MG63 (cell line): ENCODE results near the gene AQP3. TPM values are rescaled to one million over a fixed set of nuclear protein-coding genes. Genes with fewer than 3 reads are reported as not detected.
"Not testable (repeated sequence)": the region's sequence is repeated elsewhere in the genome, so short reads cannot be mapped to it uniquely, and the experiment has no call there.

Experiments
- DNase-seq: peaks from one replicate; pipeline ENCODE4 v3.0.0-alpha.2; 2020
- H3K27me3 ChIP-seq: fragments of 250-450 bp; sonication (Bioruptor Pico); 2 replicates; pipeline ENCODE4 v1.5.1; 2020; ENCODE audit warnings: mild to moderate bottlenecking, moderate library complexity
- H3K36me3 ChIP-seq: fragments of 250-450 bp; sonication (Bioruptor Pico); 2 replicates; pipeline ENCODE4 v1.5.1; 2020; ENCODE audit warnings: mild to moderate bottlenecking, moderate library complexity
- H3K4me3 ChIP-seq: fragments of 250-450 bp; sonication (Bioruptor Pico); 2 replicates; pipeline ENCODE4 v1.5.1; 2020; ENCODE audit warnings: mild to moderate bottlenecking, moderate library complexity
- H3K9me3 ChIP-seq: fragments of 250-450 bp; sonication (Bioruptor Pico); 2 replicates; pipeline ENCODE4 v1.5.1; 2020; ENCODE audit warnings: mild to moderate bottlenecking, moderate library complexity
- total RNA-seq: library from RNA; depleted of rRNA; stranded (reverse); fragments of >200 nt; shearing (Covaris generic); gene quantifications from 2 replicates; pipeline ENCODE4 v1.2.3, GENCODE V29; 2014; ENCODE audit warnings: low replicate concordance; rRNA removed

The AQP3 gene
- 19.7 TPM in 1 of 2 replicates, not detected in the other for total RNA-seq

GRCh38 chr9:33446946-33447798 lies at the start of gene AQP3:
Gene AQP3 (minus strand): TSS chr9:33447593. CDS start chr9:33447530, 63 bp downstream.
- DNase-seq = peak; percentile 77
- H3K27me3 ChIP-seq = no peaks in the 10 kb centered on the region
- H3K9me3 ChIP-seq = no peaks in the 10 kb centered on the region
- no peaks in the 10 kb centered on the region for H3K36me3 ChIP-seq
- no peak within 1 kb of the TSS for H3K4me3 ChIP-seq

- not testable (repeated sequence) for H3K36me3 ChIP-seq, H3K4me3 ChIP-seq, H3K27me3 ChIP-seq, DNase-seq, H3K9me3 ChIP-seq
These were observed 46.4 kb upstream of the AQP3 start for GRCh38 chr9:33493819-33494218.

GRCh38 chr9:33489066-33489465 lies 41.7 kb upstream of the AQP3 start:
- Histone ChIP-seq H3K36me3 (no peaks in the 10 kb centered on the region), H3K27me3 (no peaks in the 10 kb centered on the region), H3K9me3 (no peaks in the 10 kb centered on the region), H3K4me3 (no peak overlapping the region)
- DNase-seq = no peak

- not testable (repeated sequence) for H3K4me3 ChIP-seq, DNase-seq, H3K36me3 ChIP-seq, H3K9me3 ChIP-seq, H3K27me3 ChIP-seq
These were observed 37.9 kb upstream of the AQP3 start for GRCh38 chr9:33485312-33485711.

GRCh38 chr9:33480976-33481375 lies 33.6 kb upstream of the AQP3 start:
- H3K36me3 ChIP-seq = no peaks in the 10 kb centered on the region
- H3K27me3 ChIP-seq = no peaks in the 10 kb centered on the region
- no peak overlapping the region for H3K4me3 ChIP-seq
- DNase-seq = no peak
- H3K9me3 ChIP-seq = no peaks in the 10 kb centered on the region

- Histone ChIP-seq H3K4me3 (no peak overlapping the region), H3K36me3 (no peaks in the 10 kb centered on the region), H3K9me3 (no peaks in the 10 kb centered on the region), H3K27me3 (no peaks in the 10 kb centered on the region)
- DNase-seq = no peak
These were observed 32.7 kb upstream of the AQP3 start for GRCh38 chr9:33480106-33480505.

GRCh38 chr9:33476503-33476902 lies 29.1 kb upstream of the AQP3 start:
- H3K9me3 ChIP-seq = no peaks in the 10 kb centered on the region
- DNase-seq = no peak
- H3K4me3 ChIP-seq = no peak overlapping the region
- H3K27me3 ChIP-seq = no peaks in the 10 kb centered on the region
- peaks cover 10% of the 10 kb centered on the region for H3K36me3 ChIP-seq

GRCh38 chr9:33475357-33475756 lies 28.0 kb upstream of the AQP3 start:
- Histone ChIP-seq H3K4me3 (no peak overlapping the region), H3K36me3 (peaks cover 14% of the 10 kb centered on the region), H3K9me3 (no peaks in the 10 kb centered on the region), H3K27me3 (no peaks in the 10 kb centered on the region)
- DNase-seq = no peak

GRCh38 chr9:33473643-33474352 lies 26.4 kb upstream of the AQP3 start, which contains the start of gene NOL6:
Gene NOL6 (minus strand): TSS chr9:33473924. CDS start chr9:33473842, 82 bp downstream.
- Histone ChIP-seq H3K27me3 (no peaks in the 10 kb centered on the region), H3K9me3 (no peaks in the 10 kb centered on the region), H3K4me3 (peak within 1 kb of the TSS; percentile 95), H3K36me3 (peaks cover 26% of the 10 kb centered on the region)
- peak; percentile 94 for DNase-seq

GRCh38 chr9:33472881-33473615 lies 25.7 kb upstream of the AQP3 start:
- no peaks in the 10 kb centered on the region for H3K27me3 ChIP-seq
- peak overlapping the region; percentile 95 for H3K4me3 ChIP-seq
- H3K9me3 ChIP-seq = no peaks in the 10 kb centered on the region
- H3K36me3 ChIP-seq = peaks cover 31% of the 10 kb centered on the region
- no peak for DNase-seq

- no peaks in the 10 kb centered on the region for H3K27me3 ChIP-seq
- no peaks in the 10 kb centered on the region for H3K9me3 ChIP-seq
- H3K36me3 ChIP-seq = peaks cover 37% of the 10 kb centered on the region
- peak overlapping the region; percentile 95 for H3K4me3 ChIP-seq
- no peak for DNase-seq
These were observed 24.9 kb upstream of the AQP3 start for GRCh38 chr9:33472171-33472880.

- no peaks in the 10 kb centered on the region for H3K9me3 ChIP-seq
- no peak overlapping the region for H3K4me3 ChIP-seq
- no peaks in the 10 kb centered on the region for H3K27me3 ChIP-seq
- H3K36me3 ChIP-seq = peaks cover 43% of the 10 kb centered on the region
- DNase-seq = no peak
These were observed 24.0 kb upstream of the AQP3 start for GRCh38 chr9:33471361-33471760.

GRCh38 chr9:33469891-33470290 lies 22.5 kb upstream of the AQP3 start:
- Histone ChIP-seq H3K9me3 (no peaks in the 10 kb centered on the region), H3K4me3 (no peak overlapping the region), H3K27me3 (no peaks in the 10 kb centered on the region), H3K36me3 (peaks cover 53% of the 10 kb centered on the region)
- no peak for DNase-seq

- Histone ChIP-seq H3K27me3 (no peaks in the 10 kb centered on the region), H3K9me3 (no peaks in the 10 kb centered on the region)
These were observed 21.6 kb upstream of the AQP3 start for GRCh38 chr9:33468797-33469621.

GRCh38 chr9:33468215-33468730 lies 20.9 kb upstream of the AQP3 start:
- Histone ChIP-seq H3K36me3 (peaks cover 61% of the 10 kb centered on the region), H3K27me3 (no peaks in the 10 kb centered on the region), H3K9me3 (no peaks in the 10 kb centered on the region), H3K4me3 (no peak overlapping the region)
- no peak for DNase-seq

More at GRCh38 chr9:33468797-33469621, 21.6 kb upstream of the AQP3 start:
- peaks cover 61% of the 10 kb centered on the region for H3K36me3 ChIP-seq
- DNase-seq = no peak
- H3K4me3 ChIP-seq = no peak overlapping the region
